A673 (cell line): ENCODE measurements around the gene KCNIP1. TPM values are rescaled to one million over a fixed set of nuclear protein-coding genes. Genes with fewer than 3 reads are reported as not detected.

Source experiments
- BruUV-seq: library from RNA; stranded (reverse); fragments of 400-500 nt; replicated peaks from 2 replicates; lab custom pipeline; 2021; lab: Mats Ljungman, UMichigan
- CTCF ChIA-PET: fragments of 300-600 bp; sonication (Branson Sonifier 250); formaldehyde crosslinking; loops from one replicate; lab custom pipeline; 2022; ENCODE audit warnings: antibody characterized with exemption; lab: Charles Lee
- POLR2A ChIA-PET: fragments of 300-600 bp; sonication (Branson Sonifier 250); formaldehyde crosslinking; loops from one replicate; lab custom pipeline; 2022; ENCODE audit warnings: antibody characterized with exemption; ENCODE audit not compliant: low non-redundant PET; lab: Charles Lee
- DNase-seq: peaks from one replicate; pipeline ENCODE4 v3.0.0-alpha.2; 2015; ENCODE audit warnings: low spot score
- H3K27ac ChIP-seq: fragments of 200-600 bp; sonication (generic); 2 replicates; pipeline ENCODE4 v1.5.1; 2016; ENCODE audit warnings: mixed run types, low read depth, mild to moderate bottlenecking, mixed read lengths, antibody characterized with exemption, low read length; ENCODE audit not compliant: poor library complexity, severe bottlenecking
- H3K27me3 ChIP-seq: fragments of 200-600 bp; sonication (generic); replicated peaks from 2 replicates; pipeline ENCODE4 v1.6.1; 2017; ENCODE audit warnings: mixed run types, low read depth, mild to moderate bottlenecking, mixed read lengths, antibody characterized with exemption, low read length; ENCODE audit not compliant: insufficient read depth, poor library complexity
- H3K36me3 ChIP-seq: fragments of 200-600 bp; sonication (generic); 2 replicates; pipeline ENCODE4 v1.6.1; 2016; ENCODE audit warnings: mixed run types, mild to moderate bottlenecking, mixed read lengths, antibody characterized with exemption, low read length; ENCODE audit not compliant: insufficient read depth, poor library complexity, severe bottlenecking
- H3K4me1 ChIP-seq: fragments of 200-600 bp; sonication (generic); 2 replicates; pipeline ENCODE4 v1.6.1; 2017; ENCODE audit warnings: mixed run types, mild to moderate bottlenecking, mixed read lengths, antibody characterized with exemption, low read length; ENCODE audit not compliant: insufficient read depth, poor library complexity, severe bottlenecking
- H3K4me3 ChIP-seq: fragments of 200-600 bp; sonication (generic); 2 replicates; pipeline ENCODE4 v1.5.1; 2016; ENCODE audit warnings: low read depth, mixed run types, mild to moderate bottlenecking, mixed read lengths, low read length; ENCODE audit not compliant: poor library complexity, severe bottlenecking
- H3K9me3 ChIP-seq: fragments of 200-600 bp; sonication (generic); 2 replicates; pipeline ENCODE4 v1.6.1; 2016; ENCODE audit warnings: mixed run types, low read depth, mild to moderate bottlenecking, mixed read lengths, antibody characterized with exemption, low read length; ENCODE audit not compliant: poor library complexity, severe bottlenecking
- EZH2 ChIP-seq: fragments of 200-600 bp; sonication (generic); IDR thresholded peaks from 2 replicates; pipeline ENCODE4 v1.6.1; 2017; ENCODE audit warnings: borderline replicate concordance, low read depth, mild to moderate bottlenecking, mixed read lengths, antibody characterized with exemption, low read length; ENCODE audit not compliant: poor library complexity, severe bottlenecking
- intact Hi-C: fragments of 100-400 bp; cut with micrococcal nuclease; formaldehyde crosslinking; loops from one replicate; pipeline ENCODE4 v1.10.0; 2022; ENCODE audit not compliant: unreplicated experiment
- total RNA-seq: library from RNA; stranded (reverse); gene quantifications from 2 replicates; pipeline ENCODE4 v1.2.3, GENCODE V29; 2021
- TF ChIP-seq, protein P1 (sequence below): fragments of 300-800, 200-600 bp; sonication (generic); conservative IDR thresholded peaks from 2 replicates; pipeline ENCODE4 v1.5.1; 2017; ENCODE audit warnings: low read depth, mild to moderate bottlenecking, antibody characterized with exemption, low read length, moderate library complexity, mixed read lengths

Gene KCNIP1
- total RNA-seq, 1 experiment from 2014 or later, result 3.7 TPM

- no peak overlapping the region for H3K4me3 ChIP-seq
- no peak overlapping the region for H3K27ac ChIP-seq
- TF ChIP-seq EZH2, result no peak
- TF ChIP-seq, protein P1, sequence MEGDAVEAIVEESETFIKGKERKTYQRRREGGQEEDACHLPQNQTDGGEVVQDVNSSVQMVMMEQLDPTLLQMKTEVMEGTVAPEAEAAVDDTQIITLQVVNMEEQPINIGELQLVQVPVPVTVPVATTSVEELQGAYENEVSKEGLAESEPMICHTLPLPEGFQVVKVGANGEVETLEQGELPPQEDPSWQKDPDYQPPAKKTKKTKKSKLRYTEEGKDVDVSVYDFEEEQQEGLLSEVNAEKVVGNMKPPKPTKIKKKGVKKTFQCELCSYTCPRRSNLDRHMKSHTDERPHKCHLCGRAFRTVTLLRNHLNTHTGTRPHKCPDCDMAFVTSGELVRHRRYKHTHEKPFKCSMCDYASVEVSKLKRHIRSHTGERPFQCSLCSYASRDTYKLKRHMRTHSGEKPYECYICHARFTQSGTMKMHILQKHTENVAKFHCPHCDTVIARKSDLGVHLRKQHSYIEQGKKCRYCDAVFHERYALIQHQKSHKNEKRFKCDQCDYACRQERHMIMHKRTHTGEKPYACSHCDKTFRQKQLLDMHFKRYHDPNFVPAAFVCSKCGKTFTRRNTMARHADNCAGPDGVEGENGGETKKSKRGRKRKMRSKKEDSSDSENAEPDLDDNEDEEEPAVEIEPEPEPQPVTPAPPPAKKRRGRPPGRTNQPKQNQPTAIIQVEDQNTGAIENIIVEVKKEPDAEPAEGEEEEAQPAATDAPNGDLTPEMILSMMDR, result no peak
- no peaks in the 10 kb centered on the region for H3K9me3 ChIP-seq
- DNase-seq, result no peak
- ChIA-PET POLR2A (no interaction called here), CTCF (no interaction called here)
- intact Hi-C loops, result no loop called here
- H3K36me3 ChIP-seq, result no peaks in the 10 kb centered on the region
- no TSS peak for BruUV-seq
- H3K27me3 ChIP-seq, result no peaks in the 10 kb centered on the region
- no peaks in the 10 kb centered on the region for H3K4me1 ChIP-seq
Observed at GRCh38 chr5:170536525-170536924, 32.7 kb downstream of the KCNIP1 start.

GRCh38 chr5:170537451-170538095, 33.8 kb downstream of the KCNIP1 start:
- Histone ChIP-seq H3K9me3 (no peaks in the 10 kb centered on the region), H3K4me3 (no peak overlapping the region), H3K4me1 (no peaks in the 10 kb centered on the region), H3K27me3 (no peaks in the 10 kb centered on the region), H3K27ac (no peak overlapping the region), H3K36me3 (no peaks in the 10 kb centered on the region)
- intact Hi-C loops, result no loop called here
- POLR2A ChIA-PET, result no interaction called here
- DNase-seq, result no peak
- TF ChIP-seq EZH2, result no peak
- TF ChIP-seq, protein P1, result no peak
- BruUV-seq, result no TSS peak
- CTCF ChIA-PET, result no interaction called here

- H3K27ac ChIP-seq, result no peak overlapping the region
- ChIA-PET POLR2A (no interaction called here), CTCF (no interaction called here)
- H3K4me3 ChIP-seq, result no peak overlapping the region
- TF ChIP-seq EZH2, result no peak
- TF ChIP-seq, protein P1, result no peak
- no peak for DNase-seq
- no TSS peak for BruUV-seq
- H3K4me1 ChIP-seq, result no peaks in the 10 kb centered on the region
- no peaks in the 10 kb centered on the region for H3K9me3 ChIP-seq
- H3K36me3 ChIP-seq, result no peaks in the 10 kb centered on the region
- H3K27me3 ChIP-seq, result no peaks in the 10 kb centered on the region
- intact Hi-C loops, result no loop called here
Observed at GRCh38 chr5:170538096-170538465, 34.3 kb downstream of the KCNIP1 start.
